IPS-20b (cell line): Measurements from ENCODE around the gene WSCD2.
"Not testable (repeated sequence)": the region's sequence is repeated elsewhere in the genome, so short reads cannot be mapped to it uniquely, and the experiment has no call there.

Experiments
- H3K27ac ChIP-seq: one replicate; pipeline ENCODE4 v1.5.1; 2013; ENCODE audit warnings: low read length
- H3K27me3 ChIP-seq: 2 replicates; pipeline ENCODE4 v1.6.1; 2013; ENCODE audit warnings: mild to moderate bottlenecking, low read length, inconsistent platforms; ENCODE audit not compliant: insufficient read depth
- H3K36me3 ChIP-seq: 2 replicates; pipeline ENCODE4 v1.6.1; 2013; ENCODE audit warnings: low read depth, mild to moderate bottlenecking, inconsistent platforms, low read length, moderate library complexity; ENCODE audit not compliant: insufficient read depth
- H3K4me1 ChIP-seq: 2 replicates; pipeline ENCODE4 v1.6.1; 2013; ENCODE audit warnings: mild to moderate bottlenecking, control low read depth, inconsistent platforms, low read length, moderate library complexity; ENCODE audit not compliant: insufficient read depth
- H3K4me3 ChIP-seq: 2 replicates; pipeline ENCODE4 v1.5.1; 2013; ENCODE audit warnings: mild to moderate bottlenecking, low read length, inconsistent platforms
- H3K9ac ChIP-seq: 2 replicates; pipeline ENCODE4 v1.6.1; 2013; ENCODE audit warnings: low read depth, mild to moderate bottlenecking, inconsistent platforms, low read length, moderate library complexity
- H3K9me3 ChIP-seq: 2 replicates; pipeline ENCODE4 v1.6.1; 2013; ENCODE audit warnings: mild to moderate bottlenecking, low read depth, low read length, inconsistent platforms; ENCODE audit not compliant: insufficient read depth

The WSCD2 gene

GRCh38 chr12:108204117-108204987, 75.3 kb downstream of the WSCD2 start:
- H3K4me3 ChIP-seq: no peak overlapping the region
- no peaks in the 10 kb centered on the region for H3K36me3 ChIP-seq
- H3K27me3 ChIP-seq: no peaks in the 10 kb centered on the region
- H3K27ac ChIP-seq: no peak overlapping the region
- no peaks in the 10 kb centered on the region; the same call in 1 of the 2 replicates for H3K4me1 ChIP-seq
- no peak overlapping the region for H3K9ac ChIP-seq
- H3K9me3 ChIP-seq: no peaks in the 10 kb centered on the region

GRCh38 chr12:108205864-108206263, 76.8 kb downstream of the WSCD2 start:
- Histone ChIP-seq H3K27me3 (no peaks in the 10 kb centered on the region), H3K36me3 (no peaks in the 10 kb centered on the region), H3K27ac (no peak overlapping the region), H3K4me3 (no peak overlapping the region), H3K9ac (no peak overlapping the region), H3K4me1 (peaks cover 1% of the 10 kb centered on the region; the same call in 1 of the 2 replicates), H3K9me3 (no peaks in the 10 kb centered on the region)

GRCh38 chr12:108207791-108208730, 79.0 kb downstream of the WSCD2 start:
- no peak overlapping the region for H3K27ac ChIP-seq
- no peak overlapping the region for H3K4me3 ChIP-seq
- no peaks in the 10 kb centered on the region for H3K27me3 ChIP-seq
- no peaks in the 10 kb centered on the region for H3K9me3 ChIP-seq
- no peaks in the 10 kb centered on the region for H3K36me3 ChIP-seq
- no peak overlapping the region for H3K9ac ChIP-seq
- H3K4me1 ChIP-seq: peaks cover 11% of the 10 kb centered on the region; the same call in 1 of the 2 replicates

GRCh38 chr12:108210001-108210400, 80.9 kb downstream of the WSCD2 start:
- no peaks in the 10 kb centered on the region for H3K9me3 ChIP-seq
- H3K27me3 ChIP-seq: 0 out of 2 replicates have a peak, but pooled peaks cover 9% of the 10 kb centered on the region

GRCh38 chr12:108211157-108211556, 82.1 kb downstream of the WSCD2 start:
- Histone ChIP-seq H3K4me3 (no peak overlapping the region), H3K4me1 (peaks cover 11% of the 10 kb centered on the region; the same call in 1 of the 2 replicates), H3K36me3 (no peaks in the 10 kb centered on the region), H3K27me3 (0 out of 2 replicates have a peak, but pooled peaks cover 9% of the 10 kb centered on the region), H3K27ac (no peak overlapping the region), H3K9me3 (no peaks in the 10 kb centered on the region), H3K9ac (no peak overlapping the region)

More at GRCh38 chr12:108210001-108210400, 80.9 kb downstream of the WSCD2 start:
- Histone ChIP-seq H3K36me3 (no peaks in the 10 kb centered on the region), H3K4me3 (no peak overlapping the region), H3K27ac (no peak overlapping the region), H3K9ac (no peak overlapping the region), H3K4me1 (peaks cover 11% of the 10 kb centered on the region; the same call in 1 of the 2 replicates)

GRCh38 chr12:108213871-108214445, 84.9 kb downstream of the WSCD2 start:
- Histone ChIP-seq H3K27me3 (0 out of 2 replicates have a peak, but pooled peaks cover 9% of the 10 kb centered on the region), H3K27ac (no peak overlapping the region), H3K9ac (no peak overlapping the region), H3K4me1 (peaks cover 15% of the 10 kb centered on the region; the same call in 1 of the 2 replicates), H3K9me3 (no peaks in the 10 kb centered on the region), H3K4me3 (no peak overlapping the region), H3K36me3 (no peaks in the 10 kb centered on the region)

- no peak overlapping the region for H3K27ac ChIP-seq
- peaks cover 15% of the 10 kb centered on the region; the same call in 1 of the 2 replicates for H3K4me1 ChIP-seq
- no peaks in the 10 kb centered on the region for H3K9me3 ChIP-seq
- H3K36me3 ChIP-seq: no peaks in the 10 kb centered on the region
- no peak overlapping the region for H3K9ac ChIP-seq
- H3K27me3 ChIP-seq: 0 out of 2 replicates have a peak, but pooled peaks cover 9% of the 10 kb centered on the region
- H3K4me3 ChIP-seq: no peak overlapping the region
Measured at GRCh38 chr12:108214486-108214885, 85.4 kb downstream of the WSCD2 start.

GRCh38 chr12:108215458-108215857, 86.4 kb downstream of the WSCD2 start:
- Histone ChIP-seq H3K4me1 (peaks cover 15% of the 10 kb centered on the region; the same call in 1 of the 2 replicates), H3K27me3 (0 out of 2 replicates have a peak, but pooled peaks cover 9% of the 10 kb centered on the region), H3K36me3 (no peaks in the 10 kb centered on the region), H3K9me3 (no peaks in the 10 kb centered on the region), H3K9ac (no peak overlapping the region), H3K4me3 (no peak overlapping the region), H3K27ac (no peak overlapping the region)

- H3K27me3 ChIP-seq: 0 out of 2 replicates have a peak, but pooled peaks cover 4% of the 10 kb centered on the region
- H3K4me1 ChIP-seq: peaks cover 9% of the 10 kb centered on the region; the same call in 1 of the 2 replicates
- no peaks in the 10 kb centered on the region for H3K36me3 ChIP-seq
Measured at GRCh38 chr12:108218921-108219320, 89.8 kb downstream of the WSCD2 start.

GRCh38 chr12:108225101-108225500, 96.0 kb downstream of the WSCD2 start:
- H3K9me3 ChIP-seq, H3K36me3 ChIP-seq, H3K27ac ChIP-seq, H3K27me3 ChIP-seq, H3K4me3 ChIP-seq, H3K9ac ChIP-seq, H3K4me1 ChIP-seq: not testable (repeated sequence)

More at GRCh38 chr12:108218921-108219320, 89.8 kb downstream of the WSCD2 start:
- Histone ChIP-seq H3K27ac (no peak overlapping the region), H3K4me3 (no peak overlapping the region), H3K9me3 (no peaks in the 10 kb centered on the region), H3K9ac (no peak overlapping the region)

- no peak overlapping the region for H3K27ac ChIP-seq
- H3K4me1 ChIP-seq: peaks cover 6% of the 10 kb centered on the region; the same call in 1 of the 2 replicates
- H3K27me3 ChIP-seq: no peaks in the 10 kb centered on the region
- no peak overlapping the region for H3K4me3 ChIP-seq
- no peak overlapping the region for H3K9ac ChIP-seq
- H3K36me3 ChIP-seq: no peaks in the 10 kb centered on the region
- H3K9me3 ChIP-seq: no peaks in the 10 kb centered on the region
Measured at GRCh38 chr12:108226866-108227265, 97.8 kb downstream of the WSCD2 start.
